NCI-H345 treated with DMSO at 0.1 percent for 48 hours (cell line): ENCODE data around the gene ATP6V1G2.

Experiments
- DNase-seq: peaks from one replicate; lab custom pipeline; 2025; ENCODE audit not compliant: unreplicated experiment; lab: John Stamatoyannopoulos, UW

Gene ATP6V1G2

GRCh38 chr6:31548544-31548873 lies 2.1 kb upstream of the ATP6V1G2 start:
- no peak for DNase-seq

- DNase-seq, result no peak
Observed at GRCh38 chr6:31547727-31548543, 1.5 kb upstream of the ATP6V1G2 start.

DNA sequence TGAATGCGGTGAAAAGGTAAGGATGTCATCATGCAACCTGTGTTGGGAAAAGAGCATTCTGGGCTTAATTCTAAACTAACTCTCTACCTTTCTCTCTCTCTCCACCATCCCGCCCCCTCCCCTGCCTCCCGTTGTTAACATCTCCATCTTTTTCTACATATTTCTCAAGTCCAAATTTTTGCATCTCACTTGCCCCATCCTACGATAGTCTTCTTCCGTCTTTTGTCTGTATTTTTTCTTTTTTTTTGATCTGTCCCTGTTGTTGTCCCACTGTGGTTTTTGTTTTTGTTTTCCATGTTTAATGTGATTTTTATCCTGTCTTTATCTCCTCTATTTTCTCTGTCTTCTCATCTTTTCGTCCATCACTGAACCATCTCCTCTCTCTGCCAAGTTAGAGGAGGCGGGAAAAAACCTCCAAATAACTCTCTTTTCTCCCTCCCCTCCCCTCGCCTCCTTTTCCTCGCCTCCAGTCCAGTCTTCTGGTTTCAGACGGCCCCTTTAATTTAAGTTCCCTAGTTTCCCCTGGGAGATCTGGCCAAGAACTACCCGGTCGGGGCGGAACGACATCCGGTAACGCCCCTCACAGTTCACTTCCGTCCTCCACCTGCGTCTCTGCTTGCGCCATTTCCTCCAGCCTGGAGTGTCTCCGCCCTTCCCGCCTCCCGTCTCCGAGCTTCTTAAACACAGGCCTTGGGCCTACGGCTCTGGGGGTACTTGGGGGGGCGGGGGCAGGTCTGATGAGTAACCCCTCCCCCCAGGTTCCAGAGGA lies 734 bp upstream of the ATP6V1G2 start, which contains the start of gene NFKBIL1:
Gene NFKBIL1 (plus strand): TSS at position 651 of the 769 bp plus-strand sequence. CDS start 87 bp downstream, at position 738.
- DNase-seq, result peak; percentile 98

- DNase-seq, result no peak
Observed at GRCh38 chr6:31545291-31545690, 1.1 kb downstream of the ATP6V1G2 start.

- DNase-seq, result no peak
Observed at GRCh38 chr6:31544676-31545075, 1.7 kb downstream of the ATP6V1G2 start.

- no peak for DNase-seq
Observed at GRCh38 chr6:31543639-31544038, 2.8 kb downstream of the ATP6V1G2 start.

GRCh38 chr6:31541658-31542521 lies 4.5 kb downstream of the ATP6V1G2 start, which contains the start of gene DDX39B:
DDX39B (minus strand) TSS chr6:31542003; CDS start chr6:31540532, 1,471 bp downstream.
- DNase-seq, result peak; percentile 97

GRCh38 chr6:31541059-31541657 lies 5.2 kb downstream of the ATP6V1G2 start:
- peak; percentile 2 for DNase-seq

- no peak for DNase-seq
Observed at GRCh38 chr6:31540640-31541039, 5.8 kb downstream of the ATP6V1G2 start.

DNA sequence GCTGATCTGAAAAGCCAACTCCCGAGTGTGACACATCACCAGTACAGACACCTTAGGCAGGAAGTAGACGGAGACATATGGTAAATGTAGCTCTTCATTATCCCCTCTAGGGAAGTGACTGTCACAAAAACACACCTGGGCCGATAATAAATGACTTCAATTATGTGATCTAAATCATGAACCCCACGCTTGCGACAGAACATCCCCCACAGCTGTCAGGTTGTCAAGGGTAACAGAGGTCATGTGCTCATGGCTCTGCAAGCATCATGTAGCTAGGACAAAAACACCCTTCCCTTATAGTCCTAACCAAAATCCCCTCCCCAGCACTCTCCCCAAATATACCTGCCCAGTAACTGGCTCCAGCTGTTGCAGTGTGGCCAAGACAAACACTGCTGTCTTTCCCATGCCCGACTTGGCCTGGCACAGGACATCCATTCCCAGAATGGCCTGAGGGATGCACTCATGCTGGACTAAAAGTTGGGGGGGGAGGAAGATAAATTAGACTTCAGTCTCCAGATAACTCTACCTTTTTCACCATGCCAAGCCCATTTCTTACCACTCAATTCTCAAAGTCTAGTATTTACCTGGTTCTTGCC lies 7.5 kb downstream of the ATP6V1G2 start:
- no peak for DNase-seq

DNA sequence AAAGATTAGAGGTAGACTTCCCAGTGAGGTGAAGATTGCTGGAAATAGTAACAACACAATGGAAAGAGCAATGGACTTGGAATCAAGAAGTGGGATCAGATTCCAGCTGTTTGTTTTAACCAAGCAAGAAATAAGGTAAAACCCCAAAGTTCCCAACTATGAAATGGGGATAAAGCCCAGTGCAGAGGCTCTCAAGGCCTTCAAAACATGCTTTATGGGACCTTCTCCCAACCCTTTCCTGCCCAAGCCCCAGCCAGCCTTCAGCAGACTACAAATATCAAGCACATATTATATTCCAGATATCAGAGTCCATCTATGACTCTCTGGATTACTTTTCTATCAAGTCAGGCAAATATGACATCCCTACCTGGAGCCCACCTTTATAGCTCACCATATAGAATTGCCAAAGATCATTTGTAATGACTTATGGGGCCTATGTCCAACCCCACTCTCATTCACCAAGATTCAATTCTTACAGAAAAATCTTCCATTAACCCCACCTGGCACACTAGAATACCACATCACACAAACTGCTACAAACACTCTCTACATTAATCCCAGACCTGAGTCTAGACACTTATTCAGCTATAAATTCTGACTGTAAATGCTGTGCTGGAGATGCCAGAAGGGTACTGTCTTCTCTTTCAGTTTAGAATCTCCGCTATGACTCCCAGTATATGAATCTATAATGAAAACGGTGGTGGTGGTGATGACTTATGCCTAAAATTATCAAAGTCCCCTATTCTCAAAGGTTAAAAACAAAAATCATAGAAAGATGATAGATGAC lies 10.7 kb downstream of the ATP6V1G2 start:
- no peak for DNase-seq

- no peak for DNase-seq
Observed at GRCh38 chr6:31534521-31535040, 11.8 kb downstream of the ATP6V1G2 start.

- DNase-seq, result no peak
Observed at GRCh38 chr6:31534011-31534410, 12.4 kb downstream of the ATP6V1G2 start.

- DNase-seq, result no peak
Observed at GRCh38 chr6:31533455-31533841, 13.0 kb downstream of the ATP6V1G2 start.

GRCh38 chr6:31532644-31533454 lies 13.6 kb downstream of the ATP6V1G2 start:
- no peak for DNase-seq

DNA sequence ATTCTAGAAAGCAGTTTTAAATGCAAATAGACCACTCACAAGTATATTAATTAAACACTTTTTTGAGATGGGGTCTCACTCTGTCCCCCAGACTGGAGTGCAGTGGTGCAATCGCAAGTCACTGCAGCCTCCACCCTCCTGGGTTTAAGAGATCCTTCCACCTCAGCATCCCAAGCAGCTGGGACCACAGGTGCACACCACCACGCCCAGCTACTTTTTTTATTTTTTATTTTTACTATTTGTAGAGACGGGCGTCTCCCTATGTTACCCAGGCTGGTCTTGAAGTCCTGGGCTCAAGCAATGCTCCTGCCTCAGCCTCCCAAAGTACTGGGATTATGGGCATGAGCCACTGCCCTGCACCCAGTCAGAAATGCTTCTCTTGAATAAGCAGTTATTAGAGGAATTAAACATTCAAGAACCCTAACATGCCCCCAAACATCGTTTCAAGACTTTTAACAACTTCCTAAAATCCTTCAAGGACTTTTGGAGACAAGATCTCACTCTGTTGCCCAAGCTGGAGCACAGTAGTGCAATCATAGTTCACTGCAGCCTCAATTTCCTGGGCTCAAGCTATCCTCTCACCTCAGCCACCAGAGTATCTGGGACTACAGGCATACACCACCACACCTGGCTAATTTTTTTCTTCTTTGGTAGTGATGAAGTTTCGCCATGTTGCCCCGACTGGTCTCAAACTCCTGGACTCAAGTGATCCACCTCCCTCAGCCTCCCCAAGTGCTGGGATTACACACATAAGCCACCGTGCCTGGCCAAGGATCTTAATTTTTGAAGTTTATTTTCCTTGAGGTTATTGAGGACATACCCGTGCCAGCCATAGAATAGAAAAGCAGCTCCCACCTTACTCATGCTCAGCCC lies 14.4 kb downstream of the ATP6V1G2 start:
- no peak for DNase-seq

GRCh38 chr6:31531162-31531561 lies 15.2 kb downstream of the ATP6V1G2 start:
- DNase-seq, result no peak

- DNase-seq, result no peak
Observed at GRCh38 chr6:31530659-31531058, 15.7 kb downstream of the ATP6V1G2 start.
